Suprapubic skin (tissue), 4 donors: ENCODE measurements around the gene STYXL1.

Source experiments
- CTCF ChIP-seq, 2 donors: fragments of 200-600 bp in 1 of 2; fragments of 450-650 bp in 1 of 2; sonication (generic) in 1 of 2; IDR thresholded peaks; one replicate each; pipeline ENCODE4 v1.5.1; 2016 to 2019; ENCODE audit warnings: antibody characterized with exemption in 2 of 2, mild to moderate bottlenecking in 1 of 2, moderate library complexity in 1 of 2
- EP300 ChIP-seq: sonication (generic); formaldehyde crosslinking; IDR thresholded peaks from one replicate; pipeline ENCODE4 v1.6.1; 2017; ENCODE audit warnings: antibody characterized with exemption
- POLR2A ChIP-seq, 2 donors: fragments of 450-650 bp; IDR thresholded peaks; one replicate each; pipeline ENCODE4 v1.6.1; 2017; ENCODE audit warnings: antibody characterized with exemption in 2 of 2, mild to moderate bottlenecking in 2 of 2, moderate library complexity in 2 of 2
- POLR2AphosphoS5 ChIP-seq, 3 donors: sonication (generic); formaldehyde crosslinking; IDR thresholded peaks; one replicate each; pipeline ENCODE4 v1.6.1; 2017; ENCODE audit warnings: antibody characterized with exemption in 3 of 3

GRCh38 chr7:76089865-76090475, 42.2 kb upstream of the STYXL1 start:
- no peak for TF ChIP-seq CTCF (IDR thresholded peaks at IDR 0.05)
- no peak for TF ChIP-seq POLR2A (IDR thresholded peaks at IDR 0.05)
- no peak for TF ChIP-seq POLR2AphosphoS5 (IDR thresholded peaks at IDR 0.05)
- no peak for TF ChIP-seq EP300
